Endothelial cell of hepatic sinusoid (primary cell): ENCODE measurements around the gene DGUOK.

Experiments used
- in situ Hi-C: cut with HindIII; loops from 2 replicates; pipeline ENCODE4 v1.10.0; 2017; ENCODE audit warnings: low sequenced_read_pairs

Gene DGUOK

GRCh38 chr2:73993778-73994177 is 67.1 kb downstream of the DGUOK start:
- in situ Hi-C loops: no loop called here

DNA sequence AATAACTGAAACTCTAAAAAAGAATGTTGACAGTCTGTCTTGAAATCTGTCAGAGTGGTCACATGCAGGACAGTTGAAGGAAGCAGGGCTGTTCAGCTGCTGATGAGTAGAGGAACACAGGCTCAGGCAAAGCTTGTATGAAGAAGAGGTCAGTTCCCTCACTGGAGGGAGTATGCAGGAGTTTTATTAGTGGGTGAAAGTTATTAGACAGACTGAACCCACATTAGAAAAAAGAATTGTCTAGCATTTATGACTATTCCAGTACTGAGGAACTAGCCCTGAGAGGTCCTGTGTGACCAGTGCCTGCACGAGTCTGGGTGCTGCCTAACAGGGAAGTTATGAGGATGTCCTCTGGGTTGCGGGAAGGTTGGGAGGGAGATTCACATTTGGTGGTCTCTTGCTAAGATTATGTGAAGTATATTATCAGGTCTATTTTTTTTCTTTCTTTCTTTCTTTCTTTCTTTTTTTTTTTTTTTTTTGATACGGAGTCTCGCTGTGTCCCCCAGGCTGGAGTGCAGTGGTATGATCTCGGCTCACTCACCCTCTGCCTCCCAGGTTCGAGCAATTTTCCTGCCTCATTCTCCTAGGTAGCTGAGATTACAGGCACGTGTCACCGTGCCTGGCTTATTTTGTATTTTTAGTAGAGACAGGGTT is 67.6 kb downstream of the DGUOK start:
- in situ Hi-C loops: no loop called here

DNA sequence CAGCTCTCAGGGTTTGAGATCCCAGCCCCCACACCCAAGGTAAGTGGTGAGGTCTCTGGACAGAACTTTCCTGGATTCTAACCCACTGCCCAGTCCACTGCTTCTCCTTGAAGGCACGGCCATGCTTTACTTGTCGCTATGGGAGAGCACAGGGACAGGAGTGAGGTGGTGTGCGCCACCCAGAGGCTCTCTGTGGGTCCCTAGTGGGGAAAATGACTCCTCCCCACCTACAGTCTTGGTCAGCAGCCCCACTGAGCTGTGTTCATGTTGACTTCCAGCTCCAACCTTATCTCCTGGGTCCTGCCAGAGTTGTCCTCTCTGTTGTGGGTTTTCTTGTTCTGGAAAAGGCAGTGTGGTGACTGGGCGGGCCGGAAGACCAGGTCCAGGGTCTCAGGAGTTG is 69.1 kb downstream of the DGUOK start:
- in situ Hi-C loops: no loop called here

- in situ Hi-C loops: no loop called here
Observed at GRCh38 chr2:73997813-73998212, 71.1 kb downstream of the DGUOK start.

- in situ Hi-C loops: no loop called here
Observed at GRCh38 chr2:73998451-73998850, 71.8 kb downstream of the DGUOK start.

GRCh38 chr2:73998933-73999332 is 72.3 kb downstream of the DGUOK start:
- in situ Hi-C loops: no loop called here

- in situ Hi-C loops: no loop called here
Observed at GRCh38 chr2:73999881-74000597, 73.4 kb downstream of the DGUOK start.

DNA sequence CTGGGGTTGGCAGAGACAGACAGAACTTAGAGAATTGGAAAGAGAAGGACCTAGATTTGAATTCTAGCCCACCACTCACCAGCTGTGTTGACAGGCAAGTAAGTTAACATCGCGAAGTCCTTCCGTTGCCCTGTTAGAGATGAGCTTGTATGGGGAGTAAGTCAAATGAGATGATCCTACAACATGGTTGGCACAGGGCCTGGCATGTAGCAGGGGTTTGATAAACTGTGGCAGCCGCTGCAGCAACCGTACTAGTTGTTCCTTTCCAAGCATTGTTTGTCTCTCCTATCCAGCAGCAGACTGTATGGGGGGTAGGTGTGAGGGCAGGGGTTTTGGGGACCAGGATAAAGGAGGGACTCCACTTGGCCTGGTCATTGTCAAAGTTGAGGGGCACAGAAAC is 74.0 kb downstream of the DGUOK start:
- in situ Hi-C loops: no loop called here

GRCh38 chr2:74001121-74001520 is 74.4 kb downstream of the DGUOK start:
- in situ Hi-C loops: no loop called here

DNA sequence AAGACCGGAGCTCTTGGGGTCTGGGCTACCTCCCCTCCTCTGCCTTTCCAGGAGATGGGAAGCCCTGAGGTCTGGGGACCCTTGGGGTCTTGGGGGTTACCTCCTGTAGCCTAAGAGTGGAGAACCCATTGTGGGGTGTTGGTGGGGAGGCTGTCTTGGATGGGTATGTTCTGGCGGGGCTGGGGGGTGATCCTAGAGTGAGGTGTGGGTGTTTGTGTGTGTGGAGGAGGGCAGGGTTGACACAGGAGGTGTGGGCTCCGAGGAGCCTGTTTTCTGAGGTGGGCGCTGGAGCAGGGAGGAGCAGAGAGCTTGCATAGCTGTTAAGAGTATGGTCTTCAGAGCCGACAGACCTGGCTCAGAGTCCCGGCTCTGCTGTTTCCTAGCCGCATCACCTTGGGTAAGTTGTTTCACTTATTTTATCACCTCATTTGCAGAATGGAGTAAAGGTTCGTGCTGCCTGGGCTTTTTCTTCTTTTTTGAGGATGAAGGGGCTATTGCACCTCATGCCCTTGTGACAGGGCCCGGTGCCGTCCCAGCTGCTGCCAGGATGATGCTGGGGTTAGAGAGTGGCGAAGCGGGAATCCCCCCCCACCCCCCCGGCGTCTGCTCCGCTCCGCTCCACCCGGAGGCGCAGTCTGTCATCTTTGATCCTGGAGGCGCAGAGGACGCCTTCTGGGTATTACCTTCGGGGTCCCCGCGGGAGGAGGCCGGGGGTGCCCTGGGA is 75.3 kb downstream of the DGUOK start:
- in situ Hi-C loops: no loop called here

- in situ Hi-C loops: no loop called here
Observed at GRCh38 chr2:74002505-74003421, 76.1 kb downstream of the DGUOK start.

DNA sequence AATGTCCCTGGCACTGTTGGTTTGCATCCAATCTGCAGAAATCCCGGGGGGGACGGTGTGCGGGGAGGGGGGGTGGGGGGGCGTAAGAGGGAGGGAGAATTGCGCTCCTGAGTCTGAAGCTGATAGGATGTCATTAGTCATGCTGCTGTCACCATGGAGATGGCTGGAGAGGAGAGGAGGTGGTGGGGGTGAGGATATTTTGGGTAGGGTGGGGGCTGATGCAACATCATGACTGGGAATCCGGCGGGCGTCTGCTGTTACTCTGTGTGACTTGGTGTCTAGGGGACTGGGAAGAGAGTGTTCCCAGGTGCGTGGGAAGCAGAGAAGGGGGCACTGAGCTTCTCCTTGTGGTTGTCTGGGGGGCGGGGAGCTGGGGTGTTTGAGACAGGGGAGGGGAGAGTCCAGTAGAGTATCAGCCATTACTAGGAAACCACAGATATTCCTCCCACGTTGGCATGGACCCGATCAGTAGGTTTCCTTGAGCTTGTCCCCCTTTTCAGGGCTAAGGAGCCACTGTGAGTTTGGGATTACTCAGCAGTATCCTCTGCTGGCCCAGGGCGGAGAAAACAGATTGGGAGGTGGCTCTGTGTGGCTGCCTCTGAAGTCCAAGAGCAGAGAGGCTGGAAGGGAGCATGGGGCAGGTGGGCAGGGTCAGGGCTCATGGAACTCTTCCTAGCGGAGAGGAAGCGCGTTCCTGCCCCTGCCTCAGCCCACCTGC is 77.0 kb downstream of the DGUOK start:
- in situ Hi-C loops: no loop called here

DNA sequence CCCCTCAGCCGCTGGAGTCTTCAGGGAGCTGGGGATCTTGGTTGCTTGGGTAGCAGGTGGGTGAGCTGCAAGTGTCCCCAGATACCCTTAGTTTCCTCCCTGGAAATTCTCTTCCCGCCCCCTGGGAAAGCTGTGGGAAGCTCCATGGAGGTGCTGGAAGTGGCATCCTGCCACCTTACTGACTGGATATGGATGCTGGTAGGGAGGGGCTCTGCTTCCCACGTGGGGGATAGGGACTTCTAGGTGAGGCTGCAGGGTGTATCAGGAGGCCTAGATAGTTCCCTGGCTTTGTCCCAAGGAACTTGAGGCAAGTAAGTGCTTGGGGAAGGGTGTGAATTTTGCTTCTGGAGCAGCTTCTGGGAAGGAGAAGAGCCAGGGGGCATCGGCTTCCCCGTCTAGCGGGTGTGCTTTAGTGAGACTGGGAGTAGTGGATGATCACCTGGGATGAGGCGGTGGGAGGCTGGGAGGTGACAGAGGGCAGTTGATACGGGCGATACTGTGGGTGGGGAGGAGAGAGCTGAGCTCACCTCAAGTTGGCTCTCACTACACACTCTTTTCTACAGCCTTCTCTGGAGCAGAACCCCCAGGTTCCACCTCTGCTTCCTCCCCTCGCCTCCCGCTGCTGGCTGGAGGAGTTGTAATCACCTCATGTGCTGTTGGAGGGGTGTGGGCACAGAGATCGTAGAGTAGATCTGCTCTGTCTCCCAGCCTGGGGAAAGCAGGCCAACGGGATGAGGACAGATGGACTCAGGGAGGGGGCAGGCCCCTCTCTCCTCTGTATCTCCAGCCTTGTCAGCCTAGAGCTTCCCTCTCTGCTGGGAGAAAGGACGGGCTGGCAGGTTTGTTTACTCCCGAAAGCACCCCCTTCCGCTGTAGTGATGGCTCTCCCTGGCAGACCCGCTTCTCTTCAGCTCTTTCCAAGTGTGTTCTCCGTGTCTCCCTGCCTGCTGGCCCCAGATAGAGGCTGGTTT is 77.8 kb downstream of the DGUOK start:
- in situ Hi-C loops: no loop called here

DNA sequence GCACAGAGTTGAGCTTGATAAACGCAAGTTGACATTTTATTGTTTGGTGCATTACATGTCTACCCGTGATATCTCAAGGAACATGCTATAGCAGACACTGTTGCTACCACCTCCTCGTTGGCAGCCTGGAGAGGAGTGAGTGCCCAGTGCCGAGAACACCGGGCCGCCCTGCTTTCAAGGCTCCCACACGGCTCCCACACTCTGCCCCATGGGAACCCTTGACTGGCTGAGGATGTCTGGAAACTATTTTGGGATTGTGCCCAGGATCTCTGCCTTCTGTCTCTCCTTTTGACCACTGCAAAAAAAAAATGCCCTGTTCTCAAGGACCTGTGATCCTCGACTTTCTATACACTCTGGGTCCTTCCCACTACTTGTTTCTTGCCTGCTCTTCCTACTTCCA is 79.1 kb downstream of the DGUOK start:
- in situ Hi-C loops: no loop called here

DNA sequence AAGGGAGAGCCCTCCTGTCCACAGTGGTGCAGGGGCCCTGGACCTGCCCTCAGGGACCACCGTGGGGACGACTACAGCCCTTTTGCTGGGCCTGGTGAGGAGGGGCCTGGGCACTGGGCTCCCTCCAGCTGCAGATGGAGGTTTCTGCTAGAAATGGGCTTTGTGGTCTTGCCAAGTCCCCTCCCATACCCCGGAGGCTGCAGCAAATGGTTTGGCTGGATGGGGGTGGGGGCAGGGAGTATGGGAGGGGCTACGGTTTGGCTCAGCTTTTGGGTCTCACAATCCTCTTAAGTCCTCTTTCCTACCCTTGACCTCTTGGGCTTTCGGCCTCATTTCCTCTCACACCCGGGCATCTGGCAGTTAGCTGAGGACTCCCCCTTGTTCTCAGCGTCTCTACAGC is 79.8 kb downstream of the DGUOK start:
- in situ Hi-C loops: no loop called here

- in situ Hi-C loops: no loop called here
Observed at GRCh38 chr2:74007121-74007520, 80.4 kb downstream of the DGUOK start.

DNA sequence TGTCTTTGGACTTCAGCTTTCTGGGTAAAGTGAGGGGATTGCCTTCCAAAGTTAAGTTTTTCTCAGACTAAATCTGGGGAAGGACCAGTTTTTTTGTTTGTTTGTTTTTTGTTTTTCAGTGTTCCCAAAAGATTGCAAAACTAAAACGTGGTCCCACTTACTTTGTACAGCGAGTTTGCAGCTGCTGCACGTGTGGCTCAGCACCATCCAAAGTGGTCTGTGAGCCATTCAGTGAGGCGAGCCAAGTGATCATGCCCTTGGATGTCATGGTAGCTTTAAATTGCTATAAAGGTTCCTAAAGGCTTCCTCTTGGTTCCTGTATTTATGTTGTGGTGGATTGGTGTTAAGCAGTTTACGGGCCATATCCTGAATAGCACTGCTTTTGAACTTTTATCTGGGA is 81.0 kb downstream of the DGUOK start:
- in situ Hi-C loops: no loop called here
